ENCODE data around the gene CDC73.

CDC73 gene

DNA sequence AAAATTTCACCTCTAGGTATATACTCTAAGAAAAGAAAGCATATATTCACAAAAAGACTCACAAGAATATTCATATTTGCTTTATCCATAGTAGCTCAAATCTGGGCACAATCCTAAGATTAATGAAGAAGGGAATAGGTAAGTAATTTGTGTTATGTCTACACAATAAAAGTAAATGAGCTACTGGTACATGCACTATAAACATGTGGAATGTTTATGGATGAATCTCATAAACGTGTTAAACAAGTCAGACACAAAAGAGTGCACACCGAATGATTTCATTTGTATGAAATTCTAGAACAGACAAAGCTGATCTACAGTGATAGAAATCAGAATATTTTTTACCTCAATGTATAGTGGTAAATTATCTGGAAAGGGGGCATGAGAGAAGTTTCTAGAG is 179.9 kb downstream of the CDC73 start:
- no peak for DNase-seq

DNA sequence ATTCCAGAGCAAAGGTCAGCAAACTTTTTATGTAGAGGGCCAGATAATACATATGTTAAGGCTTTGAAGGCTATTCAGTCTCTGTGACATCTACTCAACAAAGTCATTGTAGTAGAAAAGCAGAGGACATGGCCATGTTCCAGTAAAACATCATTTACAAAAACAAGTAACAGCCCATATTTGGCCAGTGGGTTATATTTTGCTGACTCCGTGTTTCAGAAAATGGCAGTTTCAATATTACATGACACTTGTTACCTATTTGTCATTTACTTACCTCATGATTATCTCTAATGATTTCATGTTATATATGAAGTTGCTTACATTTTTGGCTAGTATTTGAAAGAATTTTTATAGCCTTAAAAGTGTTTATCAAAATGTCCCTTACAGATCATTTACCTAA is 182.0 kb downstream of the CDC73 start:
- DNase-seq = no peak
